HepG2 (cell line): ENCODE data around the gene CAST. TPM values are rescaled to one million over a fixed set of nuclear protein-coding genes. Genes with fewer than 3 reads are reported as not detected.

Experiments used
- ATAC-seq: fragments of 200-7000 bp; cut with Tn5 transposase; 3 replicates; pipeline ENCODE4 v1.9.1; 2020; ENCODE audit warnings: mild to moderate bottlenecking, moderate library complexity
- BruUV-seq: library from RNA; stranded (reverse); fragments of 400-500 nt; replicated peaks from 2 replicates; lab custom pipeline; 2021; lab: Mats Ljungman, UMichigan
- CTCF ChIA-PET: fragments of 300-600 bp; formaldehyde crosslinking; extraction: SDS; loops from one replicate; lab custom pipeline; 2021; ENCODE audit warnings: low total read pairs, inconsistent platforms, low intra/inter-chr PET ratio; lab: Yijun Ruan, JAX
- POLR2A ChIA-PET: fragments of 350-600 bp; sonication (Branson Sonifier 250); formaldehyde crosslinking; loops from one replicate; lab custom pipeline; 2020; ENCODE audit warnings: antibody characterized with exemption, inconsistent platforms; lab: Yijun Ruan, JAX
- DNase-seq: peaks from one replicate; pipeline ENCODE4 v3.0.0-alpha.2; 2015; ENCODE audit warnings: low spot score
- FAIRE-seq: peaks from 3 replicates; lab custom pipeline; 2011; peaks lifted over from hg19 to GRCh38; lab: Jason Lieb, UNC
- H2AFZ ChIP-seq: one replicate; pipeline ENCODE4 v1.6.1; 2011; ENCODE audit warnings: low read length, inconsistent platforms
- H3K27ac ChIP-seq: fragments of 300-600 bp; 3 replicates; pipeline ENCODE4 v1.8.0; 2011; ENCODE audit warnings: mixed run types, mild to moderate bottlenecking, mixed read lengths, low read length, inconsistent platforms; ENCODE audit not compliant: insufficient read depth; ENCODE audit errors: extremely low read length
- H3K27me3 ChIP-seq, 2 experiments: fragments of 200-600 bp in 1 of 2; 2 replicates in 1 of 2; 3 replicates in 1 of 2; pipeline versions ENCODE4 v1.6.0 to v1.8.0; 2011; ENCODE audit warnings: low read length in 2 of 2, mild to moderate bottlenecking in 2 of 2, moderate library complexity in 2 of 2, inconsistent platforms in 1 of 2; ENCODE audit not compliant: insufficient read depth in 2 of 2, control insufficient read depth in 1 of 2
- H3K36me3 ChIP-seq, 2 experiments: fragments of 200-600 bp in 1 of 2; replicated peaks in 1 of 2; 2 replicates in 1 of 2; 3 replicates in 1 of 2; pipeline versions ENCODE4 v1.5.1 to v1.8.0; 2011; ENCODE audit warnings: low read length in 2 of 2, inconsistent platforms in 1 of 2; ENCODE audit not compliant: insufficient read depth in 2 of 2, control insufficient read depth in 1 of 2
- H3K4me1 ChIP-seq: 2 replicates; pipeline ENCODE4 v1.5.1; 2012; ENCODE audit warnings: low read length, inconsistent platforms; ENCODE audit not compliant: insufficient read depth
- H3K4me2 ChIP-seq: 2 replicates; pipeline ENCODE4 v1.6.0; 2011; ENCODE audit warnings: low read depth, low read length, inconsistent platforms
- H3K4me3 ChIP-seq, 3 experiments: fragments of 200-600 bp in 1 of 3; sonication (generic), shearing (Covaris generic) in 1 of 3; replicated peaks in 1 of 3; 2 replicates each; pipeline ENCODE4 v1.5.1; 2011 to 2016; ENCODE audit warnings: low read length in 3 of 3, inconsistent platforms in 2 of 3, low read depth in 2 of 3, mild to moderate bottlenecking in 2 of 3, control low read depth in 1 of 3, mixed read lengths in 1 of 3; ENCODE audit not compliant: insufficient read depth in 1 of 3
- H3K79me2 ChIP-seq: one replicate; pipeline ENCODE4 v1.6.1; 2011; ENCODE audit warnings: low read length, inconsistent platforms; ENCODE audit not compliant: insufficient read depth
- H3K9ac ChIP-seq: 2 replicates; pipeline ENCODE4 v1.6.0; 2011; ENCODE audit warnings: mild to moderate bottlenecking, low read depth, low read length, inconsistent platforms; ENCODE audit not compliant: insufficient read depth
- H3K9me3 ChIP-seq: 2 replicates; pipeline ENCODE4 v1.5.1; 2012; ENCODE audit warnings: mild to moderate bottlenecking, low read length
- H4K20me1 ChIP-seq: 2 replicates; pipeline ENCODE4 v1.6.0; 2011; ENCODE audit warnings: inconsistent platforms, mild to moderate bottlenecking, low read length, moderate library complexity; ENCODE audit not compliant: insufficient read depth
- AKAP8 ChIP-seq: sonication (generic); formaldehyde crosslinking; IDR thresholded peaks from 2 replicates; pipeline ENCODE4 v1.5.1; 2020; ENCODE audit warnings: mild to moderate bottlenecking, missing genetic modification reagents
- DMAP1 ChIP-seq: IDR thresholded peaks from 2 replicates; pipeline ENCODE4 v1.6.1; 2016
- HIC2 ChIP-seq: sonication (generic); formaldehyde crosslinking; IDR thresholded peaks from 2 replicates; pipeline ENCODE4 v1.9.0; 2022; ENCODE audit warnings: low read depth, missing genetic modification reagents
- IRF9 ChIP-seq: sonication (generic); formaldehyde crosslinking; IDR thresholded peaks from 2 replicates; pipeline ENCODE4 v1.8.0; 2022; ENCODE audit warnings: missing genetic modification reagents, mild to moderate bottlenecking, borderline replicate concordance
- MBD4 ChIP-seq: IDR thresholded peaks from 2 replicates; pipeline ENCODE4 v1.6.1; 2012; ENCODE audit warnings: low read length, inconsistent platforms, borderline replicate concordance
- MIER2 ChIP-seq: IDR thresholded peaks from 2 replicates; pipeline ENCODE4 v1.6.1; 2016; ENCODE audit warnings: missing biosample characterization, missing genetic modification reagents
- NFKBIZ ChIP-seq: IDR thresholded peaks from 2 replicates; pipeline ENCODE4 v1.6.1; 2018; ENCODE audit warnings: missing genetic modification reagents, missing compliant biosample characterization
- POGZ ChIP-seq: sonication (generic); formaldehyde crosslinking; IDR thresholded peaks from 2 replicates; pipeline ENCODE4 v1.4.0; 2020; ENCODE audit warnings: mild to moderate bottlenecking, missing genetic modification reagents
- SMC3 ChIP-seq: IDR thresholded peaks from 2 replicates; pipeline ENCODE4 v1.6.1; 2011; ENCODE audit warnings: low read length, improper control_type of control experiment
- TERF1 ChIP-seq: sonication (generic); formaldehyde crosslinking; IDR thresholded peaks from 2 replicates; pipeline ENCODE4 v1.8.0; 2022; ENCODE audit warnings: mild to moderate bottlenecking, missing genetic modification reagents, moderate library complexity
- TOPORS ChIP-seq: sonication (generic); formaldehyde crosslinking; IDR thresholded peaks from 2 replicates; pipeline ENCODE4 v1.8.0; 2023; ENCODE audit warnings: mild to moderate bottlenecking, missing genetic modification reagents
- ZC3H4 ChIP-seq: sonication (generic); formaldehyde crosslinking; IDR thresholded peaks from 2 replicates; pipeline ENCODE4 v1.4.0; 2020; ENCODE audit warnings: missing genetic modification reagents, borderline replicate concordance
- ZEB1 ChIP-seq: IDR thresholded peaks from 2 replicates; pipeline ENCODE4 v1.6.1; 2012; ENCODE audit warnings: mild to moderate bottlenecking, low read depth, inconsistent platforms; ENCODE audit not compliant: insufficient replicate concordance
- ZNF337 ChIP-seq: sonication (generic); formaldehyde crosslinking; IDR thresholded peaks from 2 replicates; pipeline ENCODE4 v1.5.1; 2020; ENCODE audit warnings: missing genetic modification reagents, low read depth, mild to moderate bottlenecking, borderline replicate concordance
- ZNF44 ChIP-seq: sonication (generic); formaldehyde crosslinking; IDR thresholded peaks from 2 replicates; pipeline ENCODE4 v1.5.1; 2020; ENCODE audit warnings: mild to moderate bottlenecking, missing genetic modification reagents
- ZNF776 ChIP-seq: sonication (generic); formaldehyde crosslinking; IDR thresholded peaks from 2 replicates; pipeline ENCODE4 v1.4.0; 2020; ENCODE audit warnings: mild to moderate bottlenecking, missing genetic modification reagents
- ZNF790 ChIP-seq: sonication (generic); formaldehyde crosslinking; IDR thresholded peaks from 2 replicates; pipeline ENCODE4 v1.8.0; 2022; ENCODE audit warnings: missing genetic modification reagents, mild to moderate bottlenecking, borderline replicate concordance
- WGBS: methylation state at CpG from one replicate; pipeline ENCODE4 v1.1.6; 2017; ENCODE audit warnings: low lambda C conversion rate; 5-methylcytosine and 5-hydroxymethylcytosine counted together
- in situ Hi-C: cut with HindIII; loops from 2 replicates; pipeline ENCODE4 v1.10.0; 2017; ENCODE audit warnings: low pct_unique_long_range_greater_than_20kb; ENCODE audit not compliant: extremely low pct_ligation_motif_present
- intact Hi-C: fragments of 100-400 bp; cut with micrococcal nuclease; formaldehyde crosslinking; loops from one replicate; pipeline ENCODE4 v1.10.0; 2022; ENCODE audit not compliant: unreplicated experiment
- polyA plus RNA-seq, 8 experiments: library from polyadenylated mRNA; depleted of rRNA in 3 of 8; stranded (reverse) in 7 of 8; unstranded in 1 of 8; fragments of >200 nt; fragmentation: Illumina TruSeq in 4 of 8; extraction: Trizol in 4 of 8; gene quantifications; 2 replicates each; pipeline versions ENCODE4 v1.2.1 to v1.2.3, GENCODE V29; 2011 to 2016; ENCODE audit warnings: low read depth in 4 of 8, missing spikeins in 1 of 8, mixed read lengths in 1 of 8; ENCODE audit not compliant: insufficient read depth in 1 of 8
- total RNA-seq, 5 experiments: library from RNA; depleted of rRNA; stranded (reverse); fragments of >200 nt; fragmentation: Illumina TruSeq; extraction: Trizol; gene quantifications; 2 replicates each; pipeline ENCODE4 v1.2.3, GENCODE V29; 2016; ENCODE audit warnings: low read depth in 1 of 5

The CAST gene
- total and polyA plus RNA-seq, 2 of the 13 experiments (the other 11 are each of a cell fraction or from before 2014, with no cell fraction given), result 42.1 to 67.6 TPM

DNA sequence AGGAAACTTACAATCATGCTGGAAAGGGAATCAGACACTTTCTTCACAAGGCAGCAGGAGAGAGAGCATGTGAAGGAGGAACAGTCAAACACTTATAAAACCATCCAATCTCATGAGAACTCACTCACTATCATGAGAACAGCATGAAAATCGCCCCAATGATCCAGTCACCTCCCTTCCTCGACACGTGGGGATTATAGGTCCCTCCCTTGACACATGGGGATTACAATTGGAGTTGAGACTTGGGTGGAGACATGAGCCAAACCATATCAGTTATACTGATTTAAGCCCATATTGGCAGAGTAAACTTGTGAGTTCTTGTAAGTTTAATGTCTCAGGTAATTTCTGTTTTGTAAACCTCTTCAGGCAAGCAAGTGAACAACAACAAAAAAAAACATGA, 74.8 kb downstream of the CAST start:
- Histone ChIP-seq H3K9me3 (no peaks in the 10 kb centered on the region), H3K79me2 (no peaks in the 10 kb centered on the region), H3K9ac (no peak overlapping the region), H2AFZ (no peak overlapping the region), H4K20me1 (no peaks in the 10 kb centered on the region), H3K27me3 (no peaks in the 10 kb centered on the region), H3K36me3 (peaks cover 5 to 37% of the 10 kb centered on the region in 2 experiments), H3K27ac (no peak overlapping the region), H3K4me2 (no peak overlapping the region), H3K4me1 (no peaks in the 10 kb centered on the region), H3K4me3 (no peak overlapping the region)
- 95% methylated on average over 3 of the region's 3 CpGs for WGBS
- intact Hi-C loops (no loop called here), in situ Hi-C loops (no loop called here)
- no peak for FAIRE-seq
- TF ChIP-seq ZNF776 (CRISPR knock-in tag) (no peak), TOPORS (CRISPR knock-in tag) (no peak), ZNF337 (CRISPR knock-in tag) (no peak)
- no TSS peak for BruUV-seq
- no peak for DNase-seq
- no peak for ATAC-seq
- ChIA-PET POLR2A (no interaction called here), CTCF (no interaction called here)

DNA sequence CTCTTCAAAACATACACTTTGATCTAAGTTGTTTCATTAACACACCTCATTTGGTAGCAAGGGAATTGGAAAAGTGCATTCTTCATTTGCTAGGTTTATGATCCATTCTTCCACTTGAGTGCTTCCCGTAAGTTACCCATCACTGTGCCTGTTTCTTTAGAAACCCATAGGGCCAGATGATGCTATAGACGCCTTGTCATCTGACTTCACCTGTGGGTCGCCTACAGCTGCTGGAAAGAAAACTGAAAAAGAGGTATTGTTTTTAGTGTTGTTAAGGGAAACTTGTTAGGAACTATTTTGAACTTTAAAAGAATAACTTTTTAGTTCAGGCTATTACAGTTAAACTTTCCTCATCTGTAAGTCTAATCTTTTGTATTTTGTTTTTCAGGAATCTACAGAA, 78.9 kb downstream of the CAST start:
- Histone ChIP-seq H3K27ac (no peak overlapping the region), H3K9ac (no peak overlapping the region), H2AFZ (no peak overlapping the region), H3K4me2 (no peak overlapping the region), H3K9me3 (no peaks in the 10 kb centered on the region), H3K4me1 (no peaks in the 10 kb centered on the region), H3K4me3 (no peak overlapping the region), H4K20me1 (no peaks in the 10 kb centered on the region), H3K79me2 (no peaks in the 10 kb centered on the region), H3K36me3 (peaks cover 9 to 57% of the 10 kb centered on the region in 2 experiments), H3K27me3 (no peaks in the 10 kb centered on the region)
- ATAC-seq (no peak), DNase-seq (no peak), FAIRE-seq (no peak)
- ChIA-PET POLR2A (no interaction called here), CTCF (no interaction called here)
- in situ Hi-C loops (no loop called here), intact Hi-C loops (no loop called here)
- BruUV-seq, result no TSS peak
- WGBS, result 99% methylated on average over 3 of the region's 3 CpGs
- no peak for TF ChIP-seq SMC3
- TF ChIP-seq ZC3H4 (CRISPR knock-in tag), result no peak
- TF ChIP-seq TERF1 (CRISPR knock-in tag), result no peak
- TF ChIP-seq AKAP8 (CRISPR knock-in tag), result no peak
- TF ChIP-seq MIER2 (CRISPR knock-in tag), result no peak
- no peak for TF ChIP-seq MBD4
- TF ChIP-seq ZNF790 (CRISPR knock-in tag), result no peak
- TF ChIP-seq ZEB1, result no peak
- TF ChIP-seq HIC2 (CRISPR knock-in tag), result no peak
- no peak for TF ChIP-seq ZNF44
- no peak for TF ChIP-seq IRF9 (CRISPR knock-in tag)
- no peak for TF ChIP-seq DMAP1 (CRISPR knock-in tag)
- no peak for TF ChIP-seq POGZ (CRISPR knock-in tag)
- no peak for TF ChIP-seq NFKBIZ (CRISPR knock-in tag)
